ENCODE data around the gene IPO7.
A peak's percentile ranks its signal among the peaks of the same experiment; 100 is the strongest.
"Not testable (repeated sequence)": the region's sequence is repeated elsewhere in the genome, so short reads cannot be mapped to it uniquely, and the experiment has no call there.

IPO7 gene

DNA sequence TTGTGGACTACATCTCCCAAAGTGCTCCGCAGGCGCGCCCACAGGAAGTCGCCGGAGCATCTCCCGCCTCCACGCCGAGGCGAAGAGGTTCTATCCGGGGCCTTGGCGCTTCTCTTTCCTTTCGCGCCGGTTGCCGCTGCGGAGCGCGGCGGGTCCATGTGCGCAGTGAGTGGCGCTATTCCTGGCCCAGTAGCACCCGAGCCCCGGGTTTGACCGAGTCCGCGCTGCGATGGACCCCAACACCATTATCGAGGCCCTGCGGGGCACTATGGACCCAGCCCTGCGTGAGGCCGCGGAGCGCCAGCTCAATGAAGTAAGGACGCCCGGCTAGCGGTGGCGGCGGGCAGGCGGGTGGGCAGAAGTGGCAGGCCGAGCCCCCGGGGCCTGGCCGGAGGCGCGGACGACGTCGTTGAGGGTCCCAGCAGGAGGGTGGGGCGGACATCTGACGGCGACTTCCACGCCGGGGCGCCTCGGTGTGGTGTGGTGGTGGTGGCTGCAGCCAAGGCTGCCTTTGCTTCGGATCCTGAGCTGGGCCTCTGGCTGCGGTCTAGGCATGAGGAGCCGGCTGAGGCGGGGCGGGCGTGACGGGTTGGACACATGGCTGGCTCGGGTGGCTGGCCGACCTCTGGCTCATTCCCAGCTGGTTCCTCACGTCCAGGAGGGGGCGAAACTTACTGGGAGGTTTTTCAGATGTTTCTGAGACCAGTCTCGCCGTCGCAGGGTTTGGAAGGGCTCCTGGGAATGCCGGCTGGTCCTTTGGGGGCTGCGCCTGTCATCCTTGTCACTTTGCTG, at the start of gene IPO7:
Gene IPO7 (plus strand): TSS at position 118 of the 792 bp plus-strand sequence. CDS start 112 bp downstream, at position 230.
- DNase-seq = peak; percentile 88

DNA sequence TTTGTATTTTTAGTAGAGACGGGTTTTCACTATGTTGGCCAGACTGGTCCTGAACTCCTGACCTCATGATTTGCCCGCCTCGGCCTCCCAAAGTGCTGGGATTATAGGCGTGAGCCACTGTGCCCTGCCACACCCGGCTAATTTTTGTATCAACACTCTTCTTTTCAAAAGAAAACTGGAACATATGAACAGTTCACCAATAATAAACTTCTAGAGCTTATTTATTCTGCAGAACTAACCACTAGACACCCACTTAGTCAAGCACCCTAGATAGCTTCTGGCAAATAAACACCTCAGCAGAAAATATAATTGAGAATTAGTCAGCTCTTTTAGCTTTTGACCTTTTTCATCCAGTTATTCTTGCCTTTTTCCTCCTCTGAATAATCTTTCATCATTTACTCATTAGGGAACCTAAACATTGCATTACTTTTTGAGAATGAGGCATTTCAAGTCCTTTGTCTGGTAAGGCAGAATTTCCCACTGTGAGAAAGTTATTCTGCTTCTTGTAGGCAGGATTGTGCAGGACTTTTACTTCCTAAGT, 42.7 kb upstream of the IPO7 start:
- no peak for DNase-seq

DNA sequence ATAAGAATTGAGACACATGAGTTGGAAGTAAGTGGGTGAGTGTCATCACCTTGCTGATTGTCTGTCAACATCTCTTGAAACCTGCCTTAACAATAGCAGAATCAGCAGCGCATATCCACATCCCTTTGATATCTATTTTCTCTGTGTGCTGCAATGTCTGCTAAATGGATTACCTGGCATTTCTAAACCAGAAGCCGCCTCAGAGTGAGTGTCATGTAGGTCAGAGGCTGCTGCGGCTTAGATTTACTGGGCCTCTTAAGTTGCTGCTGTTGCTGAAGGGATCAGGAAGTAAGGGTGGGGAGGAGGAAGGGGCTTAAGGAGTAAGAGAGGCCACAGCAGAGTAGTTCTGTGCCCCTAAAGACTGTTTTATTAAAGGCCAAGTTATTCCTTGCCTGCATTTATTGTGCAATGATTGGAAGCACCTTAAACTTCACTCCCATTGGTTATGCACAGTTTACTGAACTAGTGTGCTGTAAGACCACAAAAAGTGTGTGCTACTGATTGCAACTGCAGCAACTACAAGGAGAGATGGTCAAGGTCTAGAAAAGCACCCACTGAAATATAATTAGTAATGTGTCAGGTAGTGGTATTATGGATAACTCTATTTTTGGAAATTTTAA, 40.3 kb upstream of the IPO7 start:
- no peak for DNase-seq

DNA sequence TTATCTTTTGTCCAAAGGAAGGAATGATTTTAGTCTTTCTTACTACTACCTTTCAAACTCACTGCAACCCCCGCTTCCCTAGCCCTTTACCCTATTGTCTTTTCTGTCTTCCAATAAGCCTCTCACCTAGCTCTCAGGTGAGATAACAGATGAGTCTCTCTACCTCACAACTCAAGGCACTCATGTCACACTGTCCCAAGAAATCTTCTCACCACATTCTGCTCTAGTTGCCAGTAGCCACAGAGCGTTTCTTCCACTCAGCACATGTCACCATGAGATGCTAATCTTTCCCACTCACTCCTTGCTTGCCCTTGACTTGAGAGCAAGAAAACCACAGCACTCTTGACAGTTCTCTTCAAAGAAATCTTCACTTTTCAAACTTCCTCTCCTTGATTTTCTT, 37.4 kb upstream of the IPO7 start:
- no peak for DNase-seq

DNA sequence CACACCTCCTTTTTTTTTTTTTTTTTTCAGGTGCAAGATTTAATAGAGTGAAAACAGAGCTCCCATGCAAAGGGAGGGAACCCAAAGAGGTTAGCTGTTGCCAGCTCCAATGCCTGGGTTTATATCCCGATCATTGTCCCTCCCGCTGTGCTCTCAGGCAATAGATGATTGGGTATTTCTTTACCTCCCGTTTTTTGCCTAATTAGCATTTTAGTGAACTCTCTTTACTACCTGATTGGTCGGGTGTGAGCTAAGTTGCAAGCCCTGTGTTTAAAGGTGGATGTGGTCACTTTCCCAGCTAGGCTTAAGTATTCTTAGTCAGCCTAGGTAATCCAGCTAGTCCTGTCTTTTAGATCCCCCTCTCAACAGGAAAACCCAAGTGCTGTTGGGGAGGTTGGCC, 36.7 kb upstream of the IPO7 start:
- not testable (repeated sequence) for DNase-seq

DNA sequence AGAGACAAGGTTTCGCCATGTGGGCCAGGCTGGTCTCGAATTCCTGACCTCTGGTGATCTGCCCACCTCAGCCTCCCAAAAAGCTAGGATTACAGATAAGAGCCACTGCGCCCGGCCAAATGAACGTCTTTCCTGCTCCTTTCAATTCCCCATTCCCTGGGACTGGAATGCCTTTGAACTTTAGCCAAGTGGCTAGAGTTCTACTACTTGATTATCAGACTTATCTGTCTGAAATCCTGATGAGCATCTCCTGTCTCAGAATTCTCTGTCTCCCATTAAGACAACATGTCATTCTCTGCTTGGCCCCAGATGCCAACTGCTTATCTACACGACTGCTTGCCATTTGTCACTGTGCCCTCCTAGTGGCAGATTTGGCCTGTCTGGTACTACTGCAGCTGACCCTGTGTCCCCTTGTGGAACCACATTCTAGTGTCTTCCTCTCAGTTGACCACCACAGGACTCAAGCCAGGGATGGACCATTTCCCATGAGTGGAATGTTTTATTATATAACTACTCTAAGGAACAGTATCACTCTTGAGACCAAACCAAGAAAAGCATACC, 33.1 kb upstream of the IPO7 start:
- no peak for DNase-seq

DNA sequence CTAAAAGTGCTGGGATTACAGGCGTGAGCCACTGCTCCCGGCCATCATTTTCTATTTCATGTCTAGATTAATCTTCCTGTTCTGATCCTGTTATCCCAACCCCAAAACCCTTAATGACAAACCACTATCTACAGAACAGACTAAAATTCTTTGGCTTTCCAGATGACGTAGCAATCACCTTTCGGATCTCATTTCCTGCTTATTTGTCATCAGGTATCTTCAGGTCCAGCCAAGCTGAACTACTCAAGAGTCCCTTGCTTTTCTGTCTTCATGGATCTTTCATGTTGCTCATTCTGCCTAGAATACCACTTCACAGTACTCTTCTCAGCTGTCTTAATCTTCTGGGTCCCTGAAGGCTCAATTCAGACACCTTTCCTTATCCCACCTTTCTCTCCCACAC, 27.4 kb upstream of the IPO7 start:
- no peak for DNase-seq

DNA sequence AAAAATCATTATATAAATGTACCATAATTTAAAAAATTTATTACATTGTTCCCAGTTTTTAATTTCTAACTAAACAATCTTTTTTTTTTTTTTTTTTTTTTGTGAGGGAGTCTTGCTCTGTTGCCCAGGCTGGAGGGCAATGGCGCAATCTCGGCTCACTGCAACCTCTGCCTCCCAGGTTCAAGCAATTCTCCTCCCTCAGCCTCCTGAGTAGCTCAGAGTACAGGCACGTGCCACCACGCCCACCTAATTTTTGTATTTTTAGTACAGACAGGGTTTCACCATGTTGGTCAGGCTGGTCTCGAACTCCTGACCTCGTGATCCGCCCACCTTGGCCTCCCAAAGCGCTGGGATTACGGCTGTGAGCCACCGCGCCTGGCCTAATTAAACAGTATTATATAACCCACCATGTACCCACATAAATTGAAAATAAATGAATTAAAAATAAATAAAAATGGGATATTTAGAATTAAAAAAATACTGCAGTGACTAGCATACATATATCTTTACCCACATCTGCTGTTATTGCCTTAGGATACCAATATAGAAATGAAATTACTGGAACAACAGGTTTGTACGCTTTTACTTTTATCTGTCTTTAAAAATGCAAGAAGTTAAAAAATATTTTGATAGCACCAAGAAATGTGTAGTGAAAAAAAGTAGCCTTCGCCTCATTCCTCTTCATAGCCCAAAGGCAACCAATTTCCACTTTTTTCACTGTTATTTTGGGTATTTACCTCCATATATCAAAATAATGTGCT, 23.4 kb upstream of the IPO7 start:
- DNase-seq = not testable (repeated sequence)

DNA sequence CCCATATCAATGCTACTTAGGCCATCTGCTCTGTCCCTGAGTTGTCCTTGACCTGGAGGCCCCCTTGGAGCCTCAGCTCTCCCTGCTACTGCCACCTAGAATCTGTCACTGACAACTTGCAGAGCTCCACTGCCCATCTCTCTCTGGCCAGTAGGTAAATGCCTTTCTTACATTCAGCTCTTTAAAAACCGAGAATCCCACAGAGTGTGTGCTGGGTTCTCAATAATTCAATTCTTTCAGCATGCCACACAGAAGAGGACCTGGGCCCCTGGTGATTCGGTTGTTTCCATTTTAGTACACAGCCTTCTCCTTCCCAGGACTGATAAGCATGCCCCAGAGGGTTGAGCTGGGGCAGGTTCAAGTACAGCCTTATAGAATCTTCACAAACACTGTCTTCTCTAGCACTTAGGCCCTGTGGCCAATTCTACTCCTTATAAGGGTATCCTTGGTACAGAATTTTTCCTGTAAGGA, 22.0 kb upstream of the IPO7 start:
- no peak for DNase-seq

DNA sequence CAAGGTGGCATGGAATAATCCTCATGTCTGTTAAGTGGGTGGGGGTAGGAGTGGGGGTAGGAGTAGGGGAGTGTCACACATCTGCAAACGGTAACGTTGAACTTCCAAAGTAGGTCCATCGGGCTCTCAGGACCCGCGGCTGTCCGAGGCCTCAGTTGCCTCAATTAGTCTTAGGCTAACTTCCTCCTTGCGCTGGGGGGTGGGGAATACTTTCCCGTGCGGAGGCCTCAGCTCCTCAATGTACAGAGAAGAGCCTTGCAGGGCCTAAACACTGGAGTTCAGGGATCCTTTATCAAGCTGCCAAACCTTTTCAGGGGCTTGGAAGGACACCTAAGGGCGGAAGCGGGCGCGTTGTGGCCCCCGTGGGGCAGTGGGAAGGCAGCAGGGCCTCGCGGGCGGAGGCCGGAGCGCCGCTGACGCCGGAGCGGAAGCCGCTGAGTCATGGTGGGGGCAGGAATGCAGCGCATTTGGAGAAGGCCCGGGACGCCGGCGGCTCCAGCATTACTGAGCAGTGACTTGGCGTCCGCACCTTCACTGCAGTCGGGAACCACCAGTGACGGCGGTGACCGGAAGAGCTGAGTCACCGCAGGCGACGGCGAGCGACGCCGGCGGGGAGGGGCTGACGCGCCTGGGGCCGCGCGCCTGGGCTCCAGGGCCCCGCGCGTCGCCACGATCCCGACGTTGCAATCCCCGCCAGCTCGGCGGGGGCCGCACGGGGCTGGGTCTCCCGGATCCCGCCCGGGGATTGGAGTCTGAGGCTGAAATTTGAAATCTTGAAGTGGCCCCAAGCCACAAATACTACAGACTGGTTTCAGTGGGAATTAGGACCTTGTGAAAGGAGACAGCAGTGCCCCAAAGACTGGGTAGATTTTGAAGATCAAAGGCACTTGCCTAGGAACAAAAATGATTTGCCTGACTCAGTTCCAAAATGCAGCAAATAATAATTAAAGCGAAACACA, 20.2 kb upstream of the IPO7 start:
- peak; percentile 85 for DNase-seq

DNA sequence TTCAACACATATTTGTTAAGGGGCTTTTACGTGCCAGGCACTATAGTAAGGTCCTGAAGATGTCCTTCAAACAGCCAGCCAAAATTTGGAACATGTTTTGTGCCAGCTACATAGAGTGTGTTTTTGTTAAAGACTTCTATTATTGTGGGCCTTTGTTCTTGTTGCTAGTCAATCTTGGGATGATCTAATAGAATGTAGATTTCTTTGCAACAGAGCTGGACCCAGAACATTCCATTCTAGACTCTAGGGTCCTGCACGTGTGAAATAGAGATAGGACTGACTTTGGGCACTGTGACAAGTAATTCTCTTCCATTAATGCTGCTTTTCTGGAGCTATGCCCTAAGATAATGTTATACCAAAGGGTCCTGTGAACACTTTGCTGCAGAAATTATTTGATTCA, 16.9 kb upstream of the IPO7 start:
- no peak for DNase-seq

DNA sequence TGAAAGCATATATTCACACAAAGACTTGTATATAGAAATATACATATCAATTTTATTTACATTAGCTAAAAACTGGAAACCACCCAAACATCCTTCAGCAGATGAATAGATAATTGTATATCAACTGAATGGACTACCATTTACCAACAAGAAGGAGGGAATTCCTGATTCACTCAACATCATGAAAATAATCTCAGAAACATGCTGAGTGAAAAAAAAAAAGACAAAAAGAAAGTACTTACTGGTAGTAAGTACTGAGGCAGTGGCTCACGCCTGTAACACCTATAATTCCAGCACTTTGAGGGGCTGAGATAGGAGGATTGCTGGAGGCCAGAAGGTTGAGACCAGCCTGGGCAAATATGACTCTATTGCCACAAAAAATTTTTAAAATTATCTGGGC, 7.4 kb upstream of the IPO7 start:
- DNase-seq = no peak

DNA sequence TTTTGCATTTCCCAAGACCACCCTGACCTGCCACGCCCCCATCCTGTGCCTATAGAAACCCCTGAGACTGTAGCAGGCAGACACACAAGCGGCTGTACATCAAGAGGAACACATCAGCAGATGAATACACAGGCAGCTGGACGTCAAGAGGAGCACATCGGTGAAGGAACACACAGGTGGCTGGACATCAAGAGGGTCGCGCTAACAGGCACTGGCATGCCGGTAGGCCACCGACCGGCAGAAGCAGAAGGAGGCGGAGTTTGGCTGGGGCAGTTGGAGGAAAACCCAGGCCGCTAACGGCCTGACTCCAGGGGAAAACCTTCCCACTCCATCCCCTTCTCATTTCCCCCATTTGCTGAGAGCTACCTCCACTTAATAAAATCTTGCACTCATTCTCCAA, 5.4 kb upstream of the IPO7 start:
- no peak for DNase-seq

DNA sequence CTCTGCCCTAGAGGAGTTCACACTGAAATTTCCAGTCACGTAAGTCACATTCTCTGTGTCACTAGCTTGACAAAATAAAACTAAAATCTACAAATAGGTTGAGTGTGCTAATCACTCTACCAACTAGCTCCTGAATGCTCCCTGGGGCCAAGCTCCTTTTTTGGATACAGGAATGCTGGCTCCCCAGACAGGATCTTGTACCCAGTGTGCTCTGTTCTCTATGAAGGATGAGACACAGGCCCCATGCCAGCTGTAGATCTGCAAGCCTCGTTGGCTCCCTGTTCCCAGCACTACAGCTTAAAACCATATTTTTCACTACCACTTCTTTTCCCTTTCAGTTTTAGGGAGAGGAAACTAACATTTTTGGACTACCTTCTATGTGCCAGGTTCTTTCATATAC, 3.7 kb upstream of the IPO7 start:
- no peak for DNase-seq

DNA sequence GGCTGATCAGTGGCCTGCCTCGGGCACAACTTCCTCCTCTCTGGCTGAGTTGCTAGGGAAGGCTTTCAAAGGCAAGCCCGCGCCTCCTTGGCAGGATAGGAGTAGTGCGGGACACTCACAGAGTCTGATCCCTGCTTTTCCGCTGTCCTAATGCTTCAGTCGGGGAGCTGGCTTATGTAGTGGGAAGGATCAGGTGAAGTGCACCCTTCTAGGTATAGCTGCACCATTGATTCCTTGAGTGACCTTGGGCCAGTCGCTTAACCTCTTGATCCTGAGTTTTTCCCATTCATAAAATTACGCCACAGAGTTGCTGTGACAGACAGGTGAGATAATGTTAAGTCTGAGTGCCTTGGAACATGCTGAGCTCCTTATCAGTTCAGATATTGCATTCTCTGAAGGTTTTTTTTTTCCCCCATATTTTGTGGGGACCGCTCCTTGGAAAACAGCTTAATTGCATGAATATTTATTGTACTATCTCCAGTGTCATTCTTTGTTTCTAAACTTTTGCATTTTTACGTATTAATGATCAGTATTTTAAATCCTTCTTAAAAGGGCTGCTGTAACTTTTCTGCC, 961 bp downstream of the IPO7 start:
- no peak for DNase-seq

DNA sequence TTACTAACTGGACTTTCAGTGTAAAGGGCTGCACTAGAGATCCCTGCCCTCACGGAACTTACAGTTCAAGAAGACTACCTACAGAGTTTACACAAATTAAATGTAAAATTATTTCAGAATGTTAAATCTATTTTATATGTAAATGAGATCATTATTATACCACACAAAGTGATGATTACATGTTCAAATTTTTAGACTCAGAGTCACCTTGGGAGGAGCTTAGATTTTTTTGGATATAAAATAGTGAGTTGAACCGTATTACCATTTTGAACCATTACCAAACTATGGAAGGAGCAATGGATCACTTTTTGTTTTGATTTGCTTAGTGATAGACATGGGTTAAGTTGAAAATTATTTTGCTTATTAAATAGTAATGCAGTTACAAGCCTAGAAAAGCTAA, 1.6 kb downstream of the IPO7 start:
- no peak for DNase-seq

DNA sequence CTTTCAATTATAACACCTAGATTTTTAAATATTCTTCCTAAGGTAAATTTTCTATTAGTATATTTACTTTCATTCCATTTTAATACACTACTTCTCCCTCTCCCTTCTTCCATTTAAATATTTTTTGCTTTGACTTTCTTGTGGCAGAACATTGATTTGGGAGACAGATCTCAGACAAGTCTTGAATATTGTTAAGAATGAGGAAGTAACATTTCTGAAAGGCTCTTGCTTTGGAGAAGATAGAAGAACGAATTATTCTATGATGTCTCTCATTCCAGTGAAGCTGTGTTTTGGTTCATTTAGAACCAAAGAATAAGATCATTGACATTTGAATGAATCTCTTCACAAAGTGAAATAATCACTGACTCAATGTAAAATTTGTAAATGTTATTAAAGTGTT, 2.4 kb downstream of the IPO7 start:
- no peak for DNase-seq

DNA sequence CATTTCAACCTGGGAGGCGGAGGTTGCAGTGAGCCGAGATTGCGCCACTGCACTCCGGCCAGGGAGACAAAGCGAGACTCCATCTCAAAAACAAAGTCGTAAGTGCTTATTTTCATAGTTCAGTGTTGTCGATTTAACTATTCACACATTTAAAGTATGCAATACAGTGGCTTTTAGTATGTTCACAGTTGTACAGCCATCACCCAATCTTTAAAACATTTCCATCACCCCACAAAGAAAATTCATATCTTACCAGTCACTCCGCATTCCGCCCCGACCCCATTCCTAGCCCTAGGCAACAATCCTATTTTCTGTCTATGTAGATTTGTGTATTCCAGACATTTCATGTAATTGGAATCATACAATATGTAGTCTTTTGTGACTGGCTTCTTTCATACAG, 11.9 kb downstream of the IPO7 start:
- no peak for DNase-seq

DNA sequence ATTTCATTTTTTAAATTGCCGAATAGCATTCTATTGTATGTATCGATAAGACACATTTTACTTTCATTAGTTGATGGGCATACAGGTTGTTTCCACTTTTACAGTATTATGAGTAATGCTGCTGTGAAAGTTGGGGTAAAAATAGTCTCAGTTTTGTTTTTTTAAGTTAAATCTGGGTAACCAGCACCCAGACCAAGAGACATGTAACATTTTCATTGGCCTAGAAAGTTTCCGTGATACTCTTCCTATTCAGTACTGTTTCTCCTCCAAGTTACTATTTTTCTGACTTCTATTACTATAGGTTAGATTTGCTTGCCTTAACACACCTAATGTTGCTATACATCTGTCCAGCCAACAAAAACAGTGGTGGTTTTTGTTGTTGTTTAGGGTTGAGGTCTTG, 12.3 kb downstream of the IPO7 start:
- no peak for DNase-seq

DNA sequence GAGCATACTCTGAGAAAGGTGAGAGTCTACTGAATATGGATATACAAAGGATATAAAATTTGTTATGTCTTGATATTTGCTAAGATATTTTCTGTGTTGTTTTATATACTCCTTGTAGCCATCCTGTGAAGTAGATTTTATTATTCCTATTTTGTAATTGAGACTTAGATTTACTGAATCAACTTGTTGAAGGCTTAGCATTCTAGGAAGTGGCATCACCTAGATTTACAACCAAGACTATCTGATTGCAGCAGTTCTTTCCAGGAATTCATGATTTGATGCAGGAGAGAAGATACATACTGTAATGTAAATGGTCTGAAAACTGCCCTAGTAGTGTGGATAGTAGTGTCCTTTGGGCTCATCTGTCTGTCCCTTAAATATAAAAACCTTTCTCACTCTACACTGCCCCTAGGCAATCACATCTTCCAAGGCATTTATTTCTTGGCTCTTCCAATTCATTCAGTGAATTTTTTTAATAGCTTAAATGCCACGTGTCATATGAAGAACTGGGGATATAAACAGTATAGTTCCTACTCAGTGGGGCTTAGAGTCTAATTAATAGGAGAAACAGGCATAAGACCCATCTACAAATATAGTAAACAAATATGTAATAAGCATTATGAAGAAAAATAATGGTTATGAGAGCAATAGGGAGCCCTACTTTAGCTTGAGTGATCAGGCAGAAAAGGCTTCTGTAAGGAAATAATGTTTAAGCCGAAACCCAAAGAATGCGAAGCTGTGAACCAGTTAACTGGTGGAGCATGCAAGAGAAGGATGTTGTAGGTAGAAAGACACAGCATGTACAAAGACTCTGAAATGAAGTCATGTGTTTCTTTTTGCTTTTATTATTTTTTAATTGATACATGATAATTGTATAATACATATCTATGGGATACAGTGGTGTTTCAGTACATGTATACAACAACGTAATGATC, 13.6 kb downstream of the IPO7 start:
- no peak for DNase-seq

DNA sequence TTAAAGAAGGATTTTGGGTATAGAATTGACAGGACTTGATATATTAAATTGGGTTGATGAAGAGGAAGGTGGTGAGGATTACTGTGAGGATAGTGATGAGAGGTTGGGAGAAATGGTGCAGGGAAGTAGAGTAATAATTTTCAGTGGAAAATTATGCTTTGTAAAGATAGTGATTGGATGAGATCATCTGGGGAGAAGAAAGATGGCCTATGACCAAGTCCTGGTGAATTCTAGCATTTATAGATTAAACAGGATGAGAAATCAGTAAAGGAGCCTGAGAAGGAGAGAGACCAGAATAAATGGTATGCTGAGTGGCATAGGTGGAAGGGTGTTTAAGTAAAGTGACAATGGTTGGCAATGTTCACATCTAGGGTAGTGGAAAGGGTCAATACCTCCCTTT, 15.0 kb downstream of the IPO7 start:
- DNase-seq = no peak

All from NCI-H446 treated with DMSO at 0.1 percent for 48 hours (cell line).